HEK293 (cell line): ENCODE results near the gene SLC35E1.
"Not testable (repeated sequence)": the region's sequence is repeated elsewhere in the genome, so short reads cannot be mapped to it uniquely, and the experiment has no call there.

Experiments used
- CTCF ChIA-PET: fragments of 350-600 bp; formaldehyde crosslinking; extraction: SDS; loops from one replicate; lab custom pipeline; 2021; ENCODE audit warnings: antibody characterized with exemption; lab: Yijun Ruan, JAX
- POLR2A ChIA-PET: fragments of 300-600 bp; formaldehyde crosslinking; extraction: SDS; loops from one replicate; lab custom pipeline; 2020; ENCODE audit warnings: antibody characterized with exemption, inconsistent platforms; lab: Yijun Ruan, JAX
- H3K27ac ChIP-seq: fragments of 200-500 bp; sonication (Bioruptor generic); 2 replicates; pipeline ENCODE4 v1.5.1; 2014; ENCODE audit warnings: low read depth, low read length, control low read depth, inconsistent platforms; ENCODE audit errors: extremely low read depth
- H3K36me3 ChIP-seq, 2 experiments: fragments of 200-500 bp in 1 of 2; sonication (Bioruptor generic) in 1 of 2; 1 replicate in 1 of 2; 2 replicates in 1 of 2; pipeline ENCODE4 v1.5.1; 2014 to 2017; ENCODE audit warnings: inconsistent platforms in 2 of 2, low read length in 2 of 2; ENCODE audit not compliant: control insufficient read depth in 2 of 2, insufficient read depth in 1 of 2
- H3K4me1 ChIP-seq: fragments of 200-500 bp; sonication (Bioruptor generic); 2 replicates; pipeline ENCODE4 v1.5.1; 2014; ENCODE audit warnings: mild to moderate bottlenecking, low read length, inconsistent platforms; ENCODE audit not compliant: control insufficient read depth, insufficient read depth
- H3K4me3 ChIP-seq: 2 replicates; pipeline ENCODE4 v1.5.1; 2011; ENCODE audit warnings: low read depth, mild to moderate bottlenecking, control low read depth, low read length, moderate library complexity
- H3K9me3 ChIP-seq: fragments of 200-500 bp; sonication (Bioruptor generic); 2 replicates; pipeline ENCODE4 v1.5.1; 2014; ENCODE audit warnings: low read depth, low read length, inconsistent platforms; ENCODE audit not compliant: control insufficient read depth, insufficient read depth
- EGR2 ChIP-seq: fragments of 450-650 bp; formaldehyde crosslinking; IDR thresholded peaks from 2 replicates; pipeline ENCODE4 v1.5.1; 2016; ENCODE audit warnings: low read depth, missing biosample characterization, missing genetic modification characterization
- KLF17 ChIP-seq: fragments of 450-650 bp; formaldehyde crosslinking; IDR thresholded peaks from 2 replicates; pipeline ENCODE4 v1.5.1; 2016; ENCODE audit warnings: missing biosample characterization, missing genetic modification characterization
- PRDM1 ChIP-seq: fragments of 450-650 bp; formaldehyde crosslinking; IDR thresholded peaks from 2 replicates; pipeline ENCODE4; 2016; ENCODE audit warnings: missing biosample characterization, missing genetic modification characterization
- ZBTB11 ChIP-seq: fragments of 450-650 bp; formaldehyde crosslinking; conservative IDR thresholded peaks from 2 replicates; pipeline ENCODE4 v1.5.1; 2016; ENCODE audit warnings: low read depth, missing biosample characterization, missing genetic modification characterization
- ZBTB17 ChIP-seq: fragments of 450-650 bp; formaldehyde crosslinking; IDR thresholded peaks from 2 replicates; pipeline ENCODE4 v1.5.1; 2016; ENCODE audit warnings: missing biosample characterization, missing genetic modification characterization
- ZBTB44 ChIP-seq: fragments of 450-650 bp; IDR thresholded peaks from 2 replicates; pipeline ENCODE4 v1.5.1; 2018; ENCODE audit warnings: missing biosample characterization, mild to moderate bottlenecking, missing genetic modification characterization
- ZFHX2 ChIP-seq: fragments of 450-650 bp; formaldehyde crosslinking; conservative IDR thresholded peaks from 2 replicates; pipeline ENCODE4 v1.5.1; 2016; ENCODE audit warnings: missing biosample characterization, missing genetic modification characterization
- ZFP37 ChIP-seq: fragments of 450-650 bp; formaldehyde crosslinking; IDR thresholded peaks from 2 replicates; pipeline ENCODE4 v1.5.1; 2016; ENCODE audit warnings: missing biosample characterization, missing genetic modification characterization
- ZFP69B ChIP-seq: fragments of 450-650 bp; formaldehyde crosslinking; IDR thresholded peaks from 2 replicates; pipeline ENCODE4 v1.5.1; 2016; ENCODE audit warnings: missing biosample characterization, missing genetic modification characterization
- ZNF133 ChIP-seq: fragments of 450-650 bp; formaldehyde crosslinking; IDR thresholded peaks from 2 replicates; pipeline ENCODE4 v1.5.1; 2016; ENCODE audit warnings: missing biosample characterization, missing genetic modification characterization
- ZNF157 ChIP-seq: fragments of 450-650 bp; formaldehyde crosslinking; IDR thresholded peaks from 2 replicates; pipeline ENCODE4 v1.5.1; 2016; ENCODE audit warnings: missing biosample characterization, missing genetic modification characterization
- ZNF248 ChIP-seq: fragments of 450-650 bp; formaldehyde crosslinking; IDR thresholded peaks from 2 replicates; pipeline ENCODE4 v1.5.1; 2017; ENCODE audit warnings: missing biosample characterization, missing genetic modification characterization
- ZNF26 ChIP-seq: fragments of 450-650 bp; formaldehyde crosslinking; IDR thresholded peaks from 2 replicates; pipeline ENCODE4 v1.5.1; 2016; ENCODE audit warnings: missing biosample characterization, missing genetic modification characterization
- ZNF335 ChIP-seq: fragments of 450-650 bp; formaldehyde crosslinking; conservative IDR thresholded peaks from 2 replicates; pipeline ENCODE4 v1.5.1; 2016; ENCODE audit warnings: missing biosample characterization, missing genetic modification characterization
- ZNF473 ChIP-seq: fragments of 450-650 bp; formaldehyde crosslinking; IDR thresholded peaks from 2 replicates; pipeline ENCODE4 v1.5.1; 2017; ENCODE audit warnings: missing biosample characterization, missing genetic modification characterization
- ZNF48 ChIP-seq: fragments of 450-650 bp; formaldehyde crosslinking; IDR thresholded peaks from 2 replicates; pipeline ENCODE4 v1.5.1; 2016; ENCODE audit warnings: missing biosample characterization, missing genetic modification characterization
- ZNF501 ChIP-seq: fragments of 450-650 bp; formaldehyde crosslinking; IDR thresholded peaks from 2 replicates; pipeline ENCODE4 v1.5.1; 2016; ENCODE audit warnings: missing biosample characterization, missing genetic modification characterization
- ZNF513 ChIP-seq: fragments of 450-650 bp; IDR thresholded peaks from 2 replicates; pipeline ENCODE4 v1.5.1; 2018; ENCODE audit warnings: missing biosample characterization, missing genetic modification characterization
- ZNF600 ChIP-seq: fragments of 450-650 bp; formaldehyde crosslinking; IDR thresholded peaks from 2 replicates; pipeline ENCODE4 v1.5.1; 2016; ENCODE audit warnings: missing biosample characterization, missing genetic modification characterization
- ZNF626 ChIP-seq: fragments of 450-650 bp; sonication (Bioruptor Pico); formaldehyde crosslinking; IDR thresholded peaks from 2 replicates; pipeline ENCODE4 v1.5.1; 2018; ENCODE audit warnings: missing biosample characterization, missing genetic modification characterization, inconsistent platforms
- ZNF664 ChIP-seq: fragments of 450-650 bp; formaldehyde crosslinking; IDR thresholded peaks from 2 replicates; pipeline ENCODE4 v1.5.1; 2016; ENCODE audit warnings: missing biosample characterization, missing genetic modification characterization
- ZSCAN30 ChIP-seq: fragments of 450-650 bp; IDR thresholded peaks from 2 replicates; pipeline ENCODE4 v1.5.1; 2018; ENCODE audit warnings: missing biosample characterization, mild to moderate bottlenecking, missing genetic modification characterization, moderate library complexity

SLC35E1 gene

GRCh38 chr19:16508546-16508945 lies 63.7 kb downstream of the SLC35E1 start:
- peaks cover 36 to 49% of the 10 kb centered on the region in 2 experiments for H3K36me3 ChIP-seq
- no peaks in the 10 kb centered on the region for H3K9me3 ChIP-seq
- no peak for TF ChIP-seq ZNF157 (tag by site-specific recombination)
- no peak for TF ChIP-seq ZNF501 (tag by site-specific recombination)
- TF ChIP-seq KLF17 (tag by site-specific recombination), result no peak
- TF ChIP-seq ZNF26 (tag by site-specific recombination), result no peak
- no peak for TF ChIP-seq ZNF335
- TF ChIP-seq ZNF664, result no peak
- TF ChIP-seq ZNF133 (tag by site-specific recombination), result no peak
- no peak for TF ChIP-seq ZNF626 (tag by site-specific recombination)
- no peak for TF ChIP-seq PRDM1 (tag by site-specific recombination)
- TF ChIP-seq ZFP69B, result no peak
- no peak for TF ChIP-seq ZNF473
- TF ChIP-seq ZBTB44 (tag by site-specific recombination), result no peak
- no peak for TF ChIP-seq ZNF513 (tag by site-specific recombination)
- TF ChIP-seq ZNF248, result no peak
- TF ChIP-seq ZNF600, result no peak
- no peak for TF ChIP-seq ZFP37 (tag by site-specific recombination)
- TF ChIP-seq ZBTB11, result no peak
- TF ChIP-seq ZSCAN30 (tag by site-specific recombination), result no peak
- no peak overlapping the region for H3K27ac ChIP-seq
- POLR2A ChIA-PET, result no interaction called here
- no peak overlapping the region for H3K4me3 ChIP-seq
- CTCF ChIA-PET, result no interaction called here
- no peaks in the 10 kb centered on the region for H3K4me1 ChIP-seq

- POLR2A ChIA-PET, result no interaction called here
- CTCF ChIA-PET, result no interaction called here
Measured at GRCh38 chr19:16506961-16507360, 65.3 kb downstream of the SLC35E1 start.

GRCh38 chr19:16506161-16506560 lies 66.1 kb downstream of the SLC35E1 start:
- CTCF ChIA-PET, POLR2A ChIA-PET: not testable (repeated sequence)

More at GRCh38 chr19:16506961-16507360, 65.3 kb downstream of the SLC35E1 start:
- H3K9me3 ChIP-seq, result no peaks in the 10 kb centered on the region
- TF ChIP-seq ZFHX2 (tag by site-specific recombination), result peak; percentile 31
- no peak for TF ChIP-seq ZNF48 (tag by site-specific recombination)
- TF ChIP-seq ZBTB17, result no peak
- TF ChIP-seq EGR2 (tag by site-specific recombination), result peak; percentile 59
- no peak overlapping the region for H3K4me3 ChIP-seq
- H3K36me3 ChIP-seq, result peaks cover 42 to 47% of the 10 kb centered on the region in 2 experiments
- H3K4me1 ChIP-seq, result no peaks in the 10 kb centered on the region
- no peak overlapping the region for H3K27ac ChIP-seq

More at GRCh38 chr19:16506161-16506560, 66.1 kb downstream of the SLC35E1 start:
- H3K4me3 ChIP-seq, H3K27ac ChIP-seq, H3K9me3 ChIP-seq, H3K4me1 ChIP-seq: not testable (repeated sequence)
- H3K36me3 ChIP-seq, result peaks cover 47 to 48% of the 10 kb centered on the region in 2 experiments
